ENCODE data around the gene RFX3. TPM values are rescaled to one million over a fixed set of nuclear protein-coding genes. Genes with fewer than 3 reads are reported as not detected.

The RFX3 gene
- total RNA-seq, 2 experiments from 2014 or later = 6.8 to 9.0 TPM

- H3K27me3 Mint-ChIP-seq (ENCODE audit: low read depth) = no peaks in the 10 kb centered on the region
- H3K4me1 Mint-ChIP-seq (ENCODE audit: low read depth) = no peaks in the 10 kb centered on the region
- no peak overlapping the region for H3K27ac Mint-ChIP-seq
- no peak overlapping the region for H3K4me3 Mint-ChIP-seq
- no peaks in the 10 kb centered on the region for H3K9me3 Mint-ChIP-seq (ENCODE audit: insufficient read depth)
- ChIA-PET CTCF (no interaction called here), POLR2A (no interaction called here)
- ATAC-seq (no peak), DNase-seq (no peak)
- H3K36me3 Mint-ChIP-seq (ENCODE audit: low read depth) = no peaks in the 10 kb centered on the region
Observed at GRCh38 chr9:3415906-3416305, 109.9 kb downstream of the RFX3 start.

DNA sequence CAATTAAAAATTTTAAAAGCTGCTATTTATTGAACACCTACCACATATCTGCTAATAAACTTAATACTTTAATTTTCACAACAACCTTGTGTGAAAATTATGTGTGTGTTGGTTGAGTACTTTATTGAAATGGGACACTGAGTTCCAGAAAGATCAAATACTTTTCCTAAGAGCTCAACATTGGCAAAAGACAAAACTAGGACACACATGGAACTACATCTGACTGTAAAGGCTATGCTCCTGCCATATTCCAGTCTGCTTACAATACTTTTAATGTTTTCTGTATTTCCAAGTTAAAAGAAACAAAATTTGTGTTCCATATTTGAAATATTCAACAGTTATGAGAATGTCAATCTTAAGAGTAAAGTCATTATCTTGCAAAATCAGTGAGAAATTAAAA, 111.8 kb downstream of the RFX3 start:
- Mint-ChIP-seq H3K4me3 (no peak overlapping the region), H3K4me1 (ENCODE audit: low read depth) (no peaks in the 10 kb centered on the region), H3K27me3 (ENCODE audit: low read depth) (no peaks in the 10 kb centered on the region), H3K36me3 (ENCODE audit: low read depth) (no peaks in the 10 kb centered on the region), H3K9me3 (ENCODE audit: insufficient read depth) (no peaks in the 10 kb centered on the region), H3K27ac (no peak overlapping the region)
- ATAC-seq = no peak
- ChIA-PET POLR2A (no interaction called here), CTCF (interaction anchor here (0.8 to 1.0 kb wide), 2 partner anchors 28 to 173 kb away, joined by 3 read pairs; no protein-coding TSS in a partner anchor)
- no peak for DNase-seq

- H3K27ac Mint-ChIP-seq = no peak overlapping the region
- no peaks in the 10 kb centered on the region for H3K27me3 Mint-ChIP-seq (ENCODE audit: low read depth)
- ChIA-PET CTCF (interaction anchor here (1.4 kb wide), 1 partner anchor 31 kb away, joined by 4 read pairs; no protein-coding TSS in a partner anchor), POLR2A (no interaction called here)
- H3K4me1 Mint-ChIP-seq (ENCODE audit: low read depth) = no peaks in the 10 kb centered on the region
- DNase-seq (no peak), ATAC-seq (no peak)
- no peak overlapping the region for H3K4me3 Mint-ChIP-seq
- H3K36me3 Mint-ChIP-seq (ENCODE audit: low read depth) = peaks cover 2% of the 10 kb centered on the region
- H3K9me3 Mint-ChIP-seq (ENCODE audit: insufficient read depth) = no peaks in the 10 kb centered on the region
Observed at GRCh38 chr9:3410461-3410860, 115.3 kb downstream of the RFX3 start.

DNA sequence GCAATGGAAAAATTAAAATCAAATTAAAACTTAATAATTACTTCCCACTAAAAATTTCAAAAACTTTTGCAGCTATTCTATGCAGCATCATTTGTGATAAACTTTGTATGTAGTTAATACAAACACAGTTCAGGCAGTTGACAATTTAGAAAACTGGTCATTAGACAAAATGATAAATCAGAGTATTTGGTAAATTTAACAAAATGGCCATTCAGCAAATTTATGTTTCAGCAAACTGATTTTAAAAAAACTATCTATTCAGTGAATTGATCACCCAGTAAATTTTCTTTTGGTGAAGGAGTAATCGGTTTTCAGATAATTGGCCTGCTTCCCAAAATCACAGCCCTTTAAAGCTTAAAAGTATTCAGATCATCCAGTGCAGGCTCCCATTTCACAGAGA, 116.3 kb downstream of the RFX3 start:
- Mint-ChIP-seq H3K36me3 (ENCODE audit: low read depth) (peaks cover 2% of the 10 kb centered on the region), H3K4me1 (ENCODE audit: low read depth) (no peaks in the 10 kb centered on the region), H3K27me3 (ENCODE audit: low read depth) (no peaks in the 10 kb centered on the region), H3K27ac (no peak overlapping the region), H3K4me3 (no peak overlapping the region), H3K9me3 (ENCODE audit: insufficient read depth) (no peaks in the 10 kb centered on the region)
- no peak for ATAC-seq
- ChIA-PET POLR2A (interaction anchor here (0.8 kb wide), 1 partner anchor 24 kb away, joined by 3 read pairs; no protein-coding TSS in a partner anchor), CTCF (interaction anchor here (1.4 kb wide), 1 partner anchor 32 kb away, joined by 4 read pairs; no protein-coding TSS in a partner anchor)
- DNase-seq = no peak

DNA sequence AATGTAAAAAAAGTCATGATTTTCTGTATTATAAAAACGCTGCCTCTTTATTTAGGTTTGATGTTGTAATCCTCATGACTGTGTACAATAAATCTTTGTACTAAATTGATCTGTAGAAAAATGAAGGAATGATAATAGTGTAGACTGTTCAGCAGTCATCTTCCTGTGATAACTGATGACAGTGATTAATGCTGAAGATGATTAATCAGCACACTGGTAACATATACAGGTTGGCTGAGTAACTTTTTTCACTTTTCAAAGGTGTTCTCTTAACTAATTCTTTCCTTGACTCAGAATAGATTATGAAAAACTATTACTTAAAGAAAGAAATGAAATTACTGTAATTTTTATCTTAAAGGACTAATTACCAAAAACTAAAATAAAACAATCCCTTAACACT, 122.5 kb downstream of the RFX3 start:
- Mint-ChIP-seq H3K36me3 (ENCODE audit: low read depth) (peaks cover 2% of the 10 kb centered on the region), H3K27me3 (ENCODE audit: low read depth) (no peaks in the 10 kb centered on the region), H3K4me3 (no peak overlapping the region), H3K4me1 (ENCODE audit: low read depth) (peaks cover 3% of the 10 kb centered on the region), H3K27ac (no peak overlapping the region), H3K9me3 (ENCODE audit: insufficient read depth) (no peaks in the 10 kb centered on the region)
- ChIA-PET POLR2A (no interaction called here), CTCF (no interaction called here)
- ATAC-seq (no peak), DNase-seq (no peak)

GRCh38 chr9:3401221-3401954, 124.4 kb downstream of the RFX3 start:
- ATAC-seq (no peak), DNase-seq (no peak)
- Mint-ChIP-seq H3K36me3 (ENCODE audit: low read depth) (peaks cover 11% of the 10 kb centered on the region), H3K4me3 (no peak overlapping the region), H3K27ac (no peak overlapping the region), H3K27me3 (ENCODE audit: low read depth) (no peaks in the 10 kb centered on the region), H3K4me1 (ENCODE audit: low read depth) (peaks cover 17% of the 10 kb centered on the region), H3K9me3 (ENCODE audit: insufficient read depth) (peaks cover 4% of the 10 kb centered on the region)
- POLR2A ChIA-PET = no interaction called here
- CTCF ChIA-PET = interaction anchor here (1.8 kb wide), 1 partner anchor 40 kb away, joined by 5 read pairs; no protein-coding TSS in a partner anchor

DNA sequence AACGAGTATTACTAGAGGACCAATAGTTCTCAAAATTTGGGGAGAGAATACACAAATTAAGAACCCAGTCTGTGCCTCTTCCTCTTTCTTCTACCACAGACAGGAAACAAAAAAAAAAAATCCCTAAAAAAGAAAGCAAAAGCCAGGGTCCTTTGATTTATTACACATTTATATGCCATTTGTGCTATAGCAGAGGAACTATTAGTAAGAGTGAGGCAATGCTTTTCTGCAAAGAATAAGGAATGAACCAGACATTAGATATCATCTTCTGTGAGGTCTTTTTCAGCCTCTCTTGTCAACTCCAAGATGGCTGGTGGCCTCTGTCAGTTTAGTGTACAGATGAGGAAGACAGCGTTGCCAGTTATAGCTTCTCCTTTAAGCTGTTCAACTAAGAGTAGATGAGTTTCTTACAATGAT, 127.6 kb downstream of the RFX3 start:
- ChIA-PET CTCF (no interaction called here), POLR2A (interaction anchor here (0.6 kb wide), 1 partner anchor 12 kb away, joined by 3 read pairs; no protein-coding TSS in a partner anchor)
- DNase-seq (peak; percentile 27), ATAC-seq (peak; percentile 49)
- Mint-ChIP-seq H3K27ac (peak overlapping the region; percentile 90), H3K9me3 (ENCODE audit: insufficient read depth) (peaks cover 4% of the 10 kb centered on the region), H3K4me3 (peak overlapping the region; percentile 45), H3K27me3 (ENCODE audit: low read depth) (no peaks in the 10 kb centered on the region), H3K4me1 (ENCODE audit: low read depth) (peaks cover 17% of the 10 kb centered on the region), H3K36me3 (ENCODE audit: low read depth) (peaks cover 19% of the 10 kb centered on the region)

DNA sequence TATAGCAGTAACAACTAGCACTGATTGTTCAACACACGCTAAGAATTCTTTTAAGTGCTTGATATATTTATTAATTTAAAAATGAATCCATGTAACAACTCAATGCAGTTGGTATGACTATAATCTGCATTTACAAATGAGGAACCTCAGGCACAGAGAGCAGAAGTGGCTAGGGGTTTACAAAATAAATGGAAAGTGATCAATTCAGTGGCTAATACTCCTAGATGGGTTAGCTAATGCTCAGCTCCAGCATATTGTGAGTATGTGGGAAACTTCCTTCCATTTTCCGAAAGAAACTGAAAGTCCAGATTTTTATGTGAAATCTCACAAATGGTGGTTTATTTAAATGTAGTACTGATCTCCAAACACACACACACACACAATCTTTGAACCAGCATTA, 128.0 kb downstream of the RFX3 start:
- DNase-seq (no peak), ATAC-seq (no peak)
- Mint-ChIP-seq H3K27ac (peak overlapping the region; percentile 90), H3K27me3 (ENCODE audit: low read depth) (no peaks in the 10 kb centered on the region), H3K9me3 (ENCODE audit: insufficient read depth) (peaks cover 4% of the 10 kb centered on the region), H3K4me3 (peak overlapping the region; percentile 45), H3K4me1 (ENCODE audit: low read depth) (peaks cover 17% of the 10 kb centered on the region), H3K36me3 (ENCODE audit: low read depth) (peaks cover 19% of the 10 kb centered on the region)
- ChIA-PET POLR2A (no interaction called here), CTCF (no interaction called here)

GRCh38 chr9:3391414-3391813, 134.4 kb downstream of the RFX3 start:
- ChIA-PET CTCF (no interaction called here), POLR2A (no interaction called here)
- peaks cover 47% of the 10 kb centered on the region for H3K36me3 Mint-ChIP-seq (ENCODE audit: low read depth)
- H3K9me3 Mint-ChIP-seq (ENCODE audit: insufficient read depth) = peaks cover 17% of the 10 kb centered on the region
- peaks cover 10% of the 10 kb centered on the region for H3K4me1 Mint-ChIP-seq (ENCODE audit: low read depth)
- no peak for ATAC-seq
- DNase-seq = no peak
- H3K4me3 Mint-ChIP-seq = no peak overlapping the region
- no peaks in the 10 kb centered on the region for H3K27me3 Mint-ChIP-seq (ENCODE audit: low read depth)
- H3K27ac Mint-ChIP-seq = no peak overlapping the region

GRCh38 chr9:3386753-3387152, 139.0 kb downstream of the RFX3 start:
- ATAC-seq (no peak), DNase-seq (no peak)
- peaks cover 13% of the 10 kb centered on the region for H3K4me1 Mint-ChIP-seq (ENCODE audit: low read depth)
- ChIA-PET POLR2A (interaction anchor here (0.8 kb wide), 1 partner anchor 140 kb away, joined by 3 read pairs; no protein-coding TSS in a partner anchor), CTCF (no interaction called here)
- peaks cover 22% of the 10 kb centered on the region for H3K9me3 Mint-ChIP-seq (ENCODE audit: insufficient read depth)
- no peaks in the 10 kb centered on the region for H3K27me3 Mint-ChIP-seq (ENCODE audit: low read depth)
- no peak overlapping the region for H3K4me3 Mint-ChIP-seq
- peaks cover 35% of the 10 kb centered on the region for H3K36me3 Mint-ChIP-seq (ENCODE audit: low read depth)
- H3K27ac Mint-ChIP-seq = no peak overlapping the region

GRCh38 chr9:3385871-3386270, 139.9 kb downstream of the RFX3 start:
- Mint-ChIP-seq H3K36me3 (ENCODE audit: low read depth) (peaks cover 30% of the 10 kb centered on the region), H3K9me3 (ENCODE audit: insufficient read depth) (peaks cover 22% of the 10 kb centered on the region), H3K4me3 (peak overlapping the region; percentile 17), H3K4me1 (ENCODE audit: low read depth) (peaks cover 13% of the 10 kb centered on the region), H3K27me3 (ENCODE audit: low read depth) (no peaks in the 10 kb centered on the region), H3K27ac (peak overlapping the region; percentile 35)
- DNase-seq = peak; percentile 43
- CTCF ChIA-PET = no interaction called here
- POLR2A ChIA-PET = interaction anchor here (0.6 to 0.8 kb wide), 2 partner anchors 13 to 141 kb away, joined by 3 read pairs; no protein-coding TSS in a partner anchor
- ATAC-seq = peak; percentile 93

DNA sequence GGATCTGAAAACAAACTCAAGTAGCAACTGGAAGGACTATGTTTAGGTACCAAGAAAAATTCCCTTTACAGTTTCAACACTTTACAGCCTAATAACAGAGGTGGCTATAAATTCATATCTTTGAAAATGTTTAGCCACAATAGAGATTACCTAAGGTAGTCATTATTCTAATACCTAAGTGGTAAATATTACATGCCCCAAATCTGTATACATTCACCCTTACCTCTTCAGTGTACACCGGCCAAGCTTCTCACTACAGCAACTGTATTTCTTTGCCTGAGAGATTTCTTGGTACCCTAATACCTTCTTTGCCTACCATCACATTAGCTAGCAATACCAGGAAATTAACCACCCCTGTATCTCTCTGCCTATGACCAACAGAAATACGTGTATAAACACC, 154.0 kb downstream of the RFX3 start:
- Mint-ChIP-seq H3K4me3 (no peak overlapping the region), H3K36me3 (ENCODE audit: low read depth) (peaks cover 5% of the 10 kb centered on the region), H3K27ac (no peak overlapping the region), H3K9me3 (ENCODE audit: insufficient read depth) (peaks cover 9% of the 10 kb centered on the region), H3K4me1 (ENCODE audit: low read depth) (no peaks in the 10 kb centered on the region), H3K27me3 (ENCODE audit: low read depth) (no peaks in the 10 kb centered on the region)
- POLR2A ChIA-PET = no interaction called here
- CTCF ChIA-PET = no interaction called here
- DNase-seq (no peak), ATAC-seq (no peak)

All from activated CD8-positive, alpha-beta T cell treated with anti-CD3 and anti-CD28 coated beads, Interleukin-2, amount 10 ng/mL, durations not matched to agents 7 days and 5 days (primary cell).